HEK293 (cell line): Measurements from ENCODE around the gene SLC30A10.

Experiments used
- CTCF ChIA-PET: fragments of 350-600 bp; formaldehyde crosslinking; extraction: SDS; loops from one replicate; lab custom pipeline; 2021; ENCODE audit warnings: antibody characterized with exemption; lab: Yijun Ruan, JAX
- POLR2A ChIA-PET: fragments of 300-600 bp; formaldehyde crosslinking; extraction: SDS; loops from one replicate; lab custom pipeline; 2020; ENCODE audit warnings: antibody characterized with exemption, inconsistent platforms; lab: Yijun Ruan, JAX
- H3K27ac ChIP-seq: fragments of 200-500 bp; sonication (Bioruptor generic); 2 replicates; pipeline ENCODE4 v1.5.1; 2014; ENCODE audit warnings: low read depth, low read length, control low read depth, inconsistent platforms; ENCODE audit errors: extremely low read depth
- H3K36me3 ChIP-seq, 2 experiments: fragments of 200-500 bp in 1 of 2; sonication (Bioruptor generic) in 1 of 2; 1 replicate in 1 of 2; 2 replicates in 1 of 2; pipeline ENCODE4 v1.5.1; 2014 to 2017; ENCODE audit warnings: inconsistent platforms in 2 of 2, low read length in 2 of 2; ENCODE audit not compliant: control insufficient read depth in 2 of 2, insufficient read depth in 1 of 2
- H3K4me1 ChIP-seq: fragments of 200-500 bp; sonication (Bioruptor generic); 2 replicates; pipeline ENCODE4 v1.5.1; 2014; ENCODE audit warnings: mild to moderate bottlenecking, low read length, inconsistent platforms; ENCODE audit not compliant: control insufficient read depth, insufficient read depth
- H3K4me3 ChIP-seq: 2 replicates; pipeline ENCODE4 v1.5.1; 2011; ENCODE audit warnings: low read depth, mild to moderate bottlenecking, control low read depth, low read length, moderate library complexity
- H3K9me3 ChIP-seq: fragments of 200-500 bp; sonication (Bioruptor generic); 2 replicates; pipeline ENCODE4 v1.5.1; 2014; ENCODE audit warnings: low read depth, low read length, inconsistent platforms; ENCODE audit not compliant: control insufficient read depth, insufficient read depth
- CTCF ChIP-seq: fragments of 450-650 bp; formaldehyde crosslinking; IDR thresholded peaks from 2 replicates; pipeline ENCODE4 v1.5.1; 2016; ENCODE audit warnings: missing biosample characterization, missing genetic modification characterization
- HIC1 ChIP-seq: fragments of 450-650 bp; formaldehyde crosslinking; IDR thresholded peaks from 2 replicates; pipeline ENCODE4 v1.5.1; 2016; ENCODE audit warnings: missing biosample characterization, missing genetic modification characterization
- KLF1 ChIP-seq: fragments of 450-650 bp; formaldehyde crosslinking; IDR thresholded peaks from 2 replicates; pipeline ENCODE4 v1.5.1; 2016; ENCODE audit warnings: missing biosample characterization, missing genetic modification characterization
- KLF17 ChIP-seq: fragments of 450-650 bp; formaldehyde crosslinking; IDR thresholded peaks from 2 replicates; pipeline ENCODE4 v1.5.1; 2016; ENCODE audit warnings: missing biosample characterization, missing genetic modification characterization
- KLF8 ChIP-seq: fragments of 450-650 bp; formaldehyde crosslinking; IDR thresholded peaks from 2 replicates; pipeline ENCODE4 v1.5.1; 2016; ENCODE audit warnings: missing biosample characterization, missing genetic modification characterization
- PRDM10 ChIP-seq: fragments of 450-650 bp; formaldehyde crosslinking; IDR thresholded peaks from 2 replicates; pipeline ENCODE4 v1.5.1; 2016; ENCODE audit warnings: missing biosample characterization, missing genetic modification characterization
- REST ChIP-seq: fragments of 450-650 bp; formaldehyde crosslinking; IDR thresholded peaks from 2 replicates; pipeline ENCODE4 v1.5.1; 2016; ENCODE audit warnings: missing biosample characterization, missing genetic modification characterization
- YY1 ChIP-seq: fragments of 450-650 bp; formaldehyde crosslinking; IDR thresholded peaks from 2 replicates; pipeline ENCODE4 v1.5.1; 2018; ENCODE audit warnings: missing biosample characterization, missing genetic modification characterization
- ZEB2 ChIP-seq: fragments of 450-650 bp; formaldehyde crosslinking; IDR thresholded peaks from 2 replicates; pipeline ENCODE4 v1.5.1; 2016; ENCODE audit warnings: missing biosample characterization, missing genetic modification characterization
- ZFP37 ChIP-seq: fragments of 450-650 bp; formaldehyde crosslinking; IDR thresholded peaks from 2 replicates; pipeline ENCODE4 v1.5.1; 2016; ENCODE audit warnings: missing biosample characterization, missing genetic modification characterization
- ZNF24 ChIP-seq: fragments of 450-650 bp; formaldehyde crosslinking; IDR thresholded peaks from 2 replicates; pipeline ENCODE4 v1.5.1; 2016; ENCODE audit warnings: missing biosample characterization, missing genetic modification characterization
- ZNF266 ChIP-seq: fragments of 450-650 bp; formaldehyde crosslinking; IDR thresholded peaks from 2 replicates; pipeline ENCODE4 v1.5.1; 2016; ENCODE audit warnings: missing biosample characterization, missing genetic modification characterization, low read depth
- ZNF324 ChIP-seq: fragments of 450-650 bp; formaldehyde crosslinking; IDR thresholded peaks from 2 replicates; pipeline ENCODE4 v1.5.1; 2016; ENCODE audit warnings: missing biosample characterization, missing genetic modification characterization
- ZNF335 ChIP-seq: fragments of 450-650 bp; formaldehyde crosslinking; conservative IDR thresholded peaks from 2 replicates; pipeline ENCODE4 v1.5.1; 2016; ENCODE audit warnings: missing biosample characterization, missing genetic modification characterization
- ZNF501 ChIP-seq: fragments of 450-650 bp; formaldehyde crosslinking; IDR thresholded peaks from 2 replicates; pipeline ENCODE4 v1.5.1; 2016; ENCODE audit warnings: missing biosample characterization, missing genetic modification characterization
- ZNF518A ChIP-seq: fragments of 450-650 bp; formaldehyde crosslinking; conservative IDR thresholded peaks from 2 replicates; pipeline ENCODE4 v1.5.1; 2016; ENCODE audit warnings: low read depth, missing biosample characterization, missing genetic modification characterization
- ZNF600 ChIP-seq: fragments of 450-650 bp; formaldehyde crosslinking; IDR thresholded peaks from 2 replicates; pipeline ENCODE4 v1.5.1; 2016; ENCODE audit warnings: missing biosample characterization, missing genetic modification characterization
- ZNF677 ChIP-seq: fragments of 450-650 bp; IDR thresholded peaks from 2 replicates; pipeline ENCODE4 v1.5.0; 2018; ENCODE audit warnings: missing biosample characterization, mild to moderate bottlenecking, missing genetic modification characterization, moderate library complexity

Gene SLC30A10

GRCh38 chr1:219927956-219928790 lies at the start of gene SLC30A10:
Gene SLC30A10, minus strand, starts transcription at chr1:219928557. Its CDS starts 117 bp downstream, at chr1:219928440.
- Histone ChIP-seq H3K4me3 (peak within 1 kb of the TSS; percentile 52), H3K9me3 (no peaks in the 10 kb centered on the region), H3K4me1 (no peaks in the 10 kb centered on the region), H3K36me3 (no peaks in the 10 kb centered on the region), H3K27ac (peak within 1 kb of the TSS; percentile 35; the same call in 1 of the 2 replicates)
- CTCF ChIA-PET = interaction anchor here (0.7 kb wide), 2 partner anchors 46 to 184 kb away, joined by 3 to 6 read pairs; no protein-coding TSS in a partner anchor
- POLR2A ChIA-PET = no interaction called here
- TF ChIP-seq ZNF335 (tag by site-specific recombination) (peak; percentile 99), KLF17 (tag by site-specific recombination) (peak; percentile 4; the same call in 1 of the 2 replicates), REST (tag by site-specific recombination) (0 out of 2 replicates have a peak, but pooled peaks have one; percentile 24), ZNF600 (tag by site-specific recombination) (peak; percentile 87), ZFP37 (tag by site-specific recombination) (peak; percentile 50; the same call in 1 of the 2 replicates), ZEB2 (tag by site-specific recombination) (peak; percentile 35; the same call in 1 of the 2 replicates), ZNF324 (tag by site-specific recombination) (0 out of 2 replicates have a peak, but pooled peaks have one; percentile 38), HIC1 (0 out of 2 replicates have a peak, but pooled peaks have one; percentile 38), CTCF (tag by site-specific recombination) (peak; percentile 96), ZNF24 (tag by site-specific recombination) (no peak), ZNF501 (peak; percentile 73; the same call in 1 of the 2 replicates), YY1 (tag by site-specific recombination) (peak; percentile 27; the same call in 1 of the 2 replicates), ZNF518A (tag by site-specific recombination) (no peak), KLF8 (tag by site-specific recombination) (peak; percentile 46; the same call in 1 of the 2 replicates), ZNF677 (no peak), KLF1 (tag by site-specific recombination) (peak; percentile 54; the same call in 1 of the 2 replicates), ZNF266 (tag by site-specific recombination) (no peak), PRDM10 (tag by site-specific recombination) (peak; percentile 37; the same call in 1 of the 2 replicates)
